ENCODE measurements around the gene SCO2. TPM values are rescaled to one million over a fixed set of nuclear protein-coding genes. Genes with fewer than 3 reads are reported as not detected.

SCO2 gene
- total and polyA plus RNA-seq, 2 of the 13 experiments (the other 11 are each of a cell fraction or from before 2014, with no cell fraction given): 0.32 to 3.7 TPM

- TF ChIP-seq ARHGAP35 (CRISPR knock-in tag; IDR thresholded peaks at IDR 0.05; ENCODE audit: borderline replicate concordance): 0 out of 2 replicates have a peak, but pooled peaks have one; percentile 10
- no peak for TF ChIP-seq ZNF879 (CRISPR knock-in tag; IDR thresholded peaks at IDR 0.05)
- TF ChIP-seq AGO1 (IDR thresholded peaks at IDR 0.05; ENCODE audit: low read depth, low read length, poor library complexity, severe bottlenecking): peak; percentile 96
- TF ChIP-seq, protein P1, sequence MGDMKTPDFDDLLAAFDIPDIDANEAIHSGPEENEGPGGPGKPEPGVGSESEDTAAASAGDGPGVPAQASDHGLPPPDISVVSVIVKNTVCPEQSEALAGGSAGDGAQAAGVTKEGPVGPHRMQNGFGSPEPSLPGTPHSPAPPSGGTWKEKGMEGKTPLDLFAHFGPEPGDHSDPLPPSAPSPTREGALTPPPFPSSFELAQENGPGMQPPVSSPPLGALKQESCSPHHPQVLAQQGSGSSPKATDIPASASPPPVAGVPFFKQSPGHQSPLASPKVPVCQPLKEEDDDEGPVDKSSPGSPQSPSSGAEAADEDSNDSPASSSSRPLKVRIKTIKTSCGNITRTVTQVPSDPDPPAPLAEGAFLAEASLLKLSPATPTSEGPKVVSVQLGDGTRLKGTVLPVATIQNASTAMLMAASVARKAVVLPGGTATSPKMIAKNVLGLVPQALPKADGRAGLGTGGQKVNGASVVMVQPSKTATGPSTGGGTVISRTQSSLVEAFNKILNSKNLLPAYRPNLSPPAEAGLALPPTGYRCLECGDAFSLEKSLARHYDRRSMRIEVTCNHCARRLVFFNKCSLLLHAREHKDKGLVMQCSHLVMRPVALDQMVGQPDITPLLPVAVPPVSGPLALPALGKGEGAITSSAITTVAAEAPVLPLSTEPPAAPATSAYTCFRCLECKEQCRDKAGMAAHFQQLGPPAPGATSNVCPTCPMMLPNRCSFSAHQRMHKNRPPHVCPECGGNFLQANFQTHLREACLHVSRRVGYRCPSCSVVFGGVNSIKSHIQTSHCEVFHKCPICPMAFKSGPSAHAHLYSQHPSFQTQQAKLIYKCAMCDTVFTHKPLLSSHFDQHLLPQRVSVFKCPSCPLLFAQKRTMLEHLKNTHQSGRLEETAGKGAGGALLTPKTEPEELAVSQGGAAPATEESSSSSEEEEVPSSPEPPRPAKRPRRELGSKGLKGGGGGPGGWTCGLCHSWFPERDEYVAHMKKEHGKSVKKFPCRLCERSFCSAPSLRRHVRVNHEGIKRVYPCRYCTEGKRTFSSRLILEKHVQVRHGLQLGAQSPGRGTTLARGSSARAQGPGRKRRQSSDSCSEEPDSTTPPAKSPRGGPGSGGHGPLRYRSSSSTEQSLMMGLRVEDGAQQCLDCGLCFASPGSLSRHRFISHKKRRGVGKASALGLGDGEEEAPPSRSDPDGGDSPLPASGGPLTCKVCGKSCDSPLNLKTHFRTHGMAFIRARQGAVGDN (CRISPR knock-in tag; IDR thresholded peaks at IDR 0.05): peak; percentile 76
- no peak for TF ChIP-seq ZNF543 (CRISPR knock-in tag; IDR thresholded peaks at IDR 0.05)
- TF ChIP-seq ZNF292 (CRISPR knock-in tag; IDR thresholded peaks at IDR 0.05; ENCODE audit: borderline replicate concordance, low read depth): no peak
- no peak for TF ChIP-seq CBFB (CRISPR knock-in tag; IDR thresholded peaks at IDR 0.05)
- TF ChIP-seq HNRNPL (IDR thresholded peaks at IDR 0.05; ENCODE audit: low read depth, low read length): peak; percentile 47; the same call in 1 of the 2 replicates
- TF ChIP-seq IKZF5 (CRISPR knock-in tag; IDR thresholded peaks at IDR 0.05): no peak
- no peak for TF ChIP-seq MYPOP (CRISPR knock-in tag; IDR thresholded peaks at IDR 0.05)
- TF ChIP-seq CBX5 (CRISPR knock-in tag; IDR thresholded peaks at IDR 0.05; ENCODE audit: borderline replicate concordance): no peak
- TF ChIP-seq, protein P2, sequence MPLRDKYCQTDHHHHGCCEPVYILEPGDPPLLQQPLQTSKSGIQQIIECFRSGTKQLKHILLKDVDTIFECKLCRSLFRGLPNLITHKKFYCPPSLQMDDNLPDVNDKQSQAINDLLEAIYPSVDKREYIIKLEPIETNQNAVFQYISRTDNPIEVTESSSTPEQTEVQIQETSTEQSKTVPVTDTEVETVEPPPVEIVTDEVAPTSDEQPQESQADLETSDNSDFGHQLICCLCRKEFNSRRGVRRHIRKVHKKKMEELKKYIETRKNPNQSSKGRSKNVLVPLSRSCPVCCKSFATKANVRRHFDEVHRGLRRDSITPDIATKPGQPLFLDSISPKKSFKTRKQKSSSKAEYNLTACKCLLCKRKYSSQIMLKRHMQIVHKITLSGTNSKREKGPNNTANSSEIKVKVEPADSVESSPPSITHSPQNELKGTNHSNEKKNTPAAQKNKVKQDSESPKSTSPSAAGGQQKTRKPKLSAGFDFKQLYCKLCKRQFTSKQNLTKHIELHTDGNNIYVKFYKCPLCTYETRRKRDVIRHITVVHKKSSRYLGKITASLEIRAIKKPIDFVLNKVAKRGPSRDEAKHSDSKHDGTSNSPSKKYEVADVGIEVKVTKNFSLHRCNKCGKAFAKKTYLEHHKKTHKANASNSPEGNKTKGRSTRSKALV (CRISPR knock-in tag; IDR thresholded peaks at IDR 0.05): no peak
- 0 out of 2 replicates have a peak, but pooled peaks have one; percentile 49 for TF ChIP-seq ZFP90 (CRISPR knock-in tag; IDR thresholded peaks at IDR 0.05; ENCODE audit: borderline replicate concordance)
- no peak for TF ChIP-seq XBP1 (CRISPR knock-in tag; IDR thresholded peaks at IDR 0.05)
- no peak for TF ChIP-seq KDM5A (IDR thresholded peaks at IDR 0.05; ENCODE audit: borderline replicate concordance, low read length)
- TF ChIP-seq ZEB1 (IDR thresholded peaks at IDR 0.05; ENCODE audit: insufficient replicate concordance, low read depth): peak; percentile 6
- TF ChIP-seq NFKB2 (CRISPR knock-in tag; IDR thresholded peaks at IDR 0.05; ENCODE audit: borderline replicate concordance): 0 out of 2 replicates have a peak, but pooled peaks have one; percentile 44
- TF ChIP-seq RARA (CRISPR knock-in tag; IDR thresholded peaks at IDR 0.05): peak; percentile 38; the same call in 1 of the 2 replicates
- TF ChIP-seq RNF2 (conservative IDR thresholded peaks at IDR 0.05; ENCODE audit: low read depth): peak; percentile 51
- TF ChIP-seq SMAD9 (CRISPR knock-in tag; IDR thresholded peaks at IDR 0.05): 0 out of 2 replicates have a peak, but pooled peaks have one; percentile 40
- TF ChIP-seq RXRB (CRISPR knock-in tag; IDR thresholded peaks at IDR 0.05; ENCODE audit: borderline replicate concordance): no peak
Observed at GRCh38 chr22:50528682-50529415, 3.5 kb upstream of the SCO2 start (continued).

Data from HepG2 (cell line).